GM18907 (cell line): ENCODE results near the gene FAM169A.
"Not testable (repeated sequence)": the region's sequence is repeated elsewhere in the genome, so short reads cannot be mapped to it uniquely, and the experiment has no call there.

ENCODE experiments used
- ATAC-seq: cut with Tn5 transposase; IDR thresholded peaks from one replicate; pipeline ENCODE4 v1.9.1; 2021; ENCODE audit warnings: mild to moderate bottlenecking, moderate library complexity; ENCODE audit not compliant: unreplicated experiment

Gene FAM169A

GRCh38 chr5:74801941-74802340 is 64.2 kb downstream of the FAM169A start:
- no peak for ATAC-seq

- no peak for ATAC-seq
These were observed 65.0 kb downstream of the FAM169A start for GRCh38 chr5:74801197-74801596.

GRCh38 chr5:74798977-74799911 is 66.9 kb downstream of the FAM169A start:
- ATAC-seq = no peak

- not testable (repeated sequence) for ATAC-seq
These were observed 74.5 kb downstream of the FAM169A start for GRCh38 chr5:74791669-74792068.

- ATAC-seq = no peak
These were observed 78.8 kb downstream of the FAM169A start for GRCh38 chr5:74787424-74787823.

- no peak for ATAC-seq
These were observed 79.3 kb downstream of the FAM169A start for GRCh38 chr5:74786851-74787250.

- no peak for ATAC-seq
These were observed 87.6 kb downstream of the FAM169A start for GRCh38 chr5:74778609-74779008.

- ATAC-seq = no peak
These were observed 93.8 kb downstream of the FAM169A start for GRCh38 chr5:74772359-74772758.

- peak; percentile 31 for ATAC-seq
These were observed 98.6 kb downstream of the FAM169A start for GRCh38 chr5:74767579-74767913.

GRCh38 chr5:74766849-74767578 is 99.2 kb downstream of the FAM169A start, which contains the start of the genes GFM2 and NSA2:
Gene GFM2, minus strand, starts transcription at chr5:74767117. Its CDS starts 3,375 bp downstream, at chr5:74763742.
Gene NSA2, plus strand, starts transcription at chr5:74767249. Its CDS starts 112 bp downstream, at chr5:74767361.
- ATAC-seq = peak; percentile 94

- peak; percentile 49 for ATAC-seq
These were observed 99.8 kb downstream of the FAM169A start for GRCh38 chr5:74766418-74766848.

GRCh38 chr5:74765929-74766328 is 100.3 kb downstream of the FAM169A start:
- ATAC-seq = no peak

GRCh38 chr5:74765201-74765600 is 101.0 kb downstream of the FAM169A start:
- ATAC-seq = no peak

- ATAC-seq = no peak
These were observed 102.7 kb downstream of the FAM169A start for GRCh38 chr5:74763504-74763903.

- ATAC-seq = no peak
These were observed 103.6 kb downstream of the FAM169A start for GRCh38 chr5:74762599-74762998.

- ATAC-seq = no peak
These were observed 104.9 kb downstream of the FAM169A start for GRCh38 chr5:74761241-74761640.

GRCh38 chr5:74748742-74749141 is 117.4 kb downstream of the FAM169A start:
- not testable (repeated sequence) for ATAC-seq

GRCh38 chr5:74738406-74738805 is 127.8 kb downstream of the FAM169A start:
- ATAC-seq = no peak

- no peak for ATAC-seq
These were observed 129.4 kb downstream of the FAM169A start for GRCh38 chr5:74736759-74737158.
